Fibroblast of peridontal ligament (primary cell): ENCODE data around the gene VPREB3.

Experiments
- DNase-seq: peaks from one replicate; pipeline ENCODE4 v3.0.0-alpha.2; 2010; ENCODE audit errors: extremely low read depth

Gene VPREB3

DNA sequence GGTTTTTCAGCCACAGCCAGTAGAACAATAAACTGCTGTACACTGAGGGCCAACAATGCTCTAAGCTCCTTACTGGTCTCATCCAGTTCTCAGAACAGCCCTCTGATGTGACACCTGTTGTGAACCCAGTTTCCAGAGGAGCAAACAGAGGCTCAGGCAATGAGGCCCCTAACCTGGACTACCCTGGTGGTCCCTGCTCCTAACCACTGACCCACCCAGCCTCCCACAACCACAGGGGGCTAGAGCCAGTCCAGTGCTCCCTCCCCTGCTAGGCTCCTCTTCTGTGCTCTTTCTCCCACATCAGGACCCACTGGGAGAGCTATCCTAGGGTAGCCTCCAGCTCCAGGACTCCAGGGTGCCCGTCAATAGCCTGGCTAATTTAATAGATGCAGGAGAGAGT lies 28.5 kb upstream of the VPREB3 start:
- DNase-seq = no peak

DNA sequence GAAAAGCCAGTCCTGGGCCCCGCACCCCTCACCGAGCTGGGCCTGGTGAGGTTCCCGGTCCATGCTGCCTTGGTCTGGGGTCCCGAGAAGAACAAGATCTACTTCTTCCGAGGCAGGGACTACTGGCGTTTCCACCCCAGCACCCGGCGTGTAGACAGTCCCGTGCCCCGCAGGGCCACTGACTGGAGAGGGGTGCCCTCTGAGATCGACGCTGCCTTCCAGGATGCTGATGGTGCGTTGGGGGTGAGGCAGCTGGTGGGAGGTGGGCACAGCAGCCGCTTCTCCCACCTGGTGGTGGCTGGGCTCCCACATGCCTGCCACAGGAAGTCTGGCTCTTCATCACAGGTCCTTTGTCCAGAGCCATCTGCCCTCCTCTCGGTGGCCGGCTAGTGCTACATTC lies 28.0 kb upstream of the VPREB3 start:
- DNase-seq = no peak

- DNase-seq = peak; percentile 76
These were observed 27.4 kb upstream of the VPREB3 start for GRCh38 chr22:23781511-23782183.

GRCh38 chr22:23781065-23781464 lies 26.8 kb upstream of the VPREB3 start:
- DNase-seq = no peak

GRCh38 chr22:23780146-23780748 lies 26.0 kb upstream of the VPREB3 start:
- DNase-seq = no peak

GRCh38 chr22:23779731-23780130 lies 25.5 kb upstream of the VPREB3 start:
- no peak for DNase-seq

DNA sequence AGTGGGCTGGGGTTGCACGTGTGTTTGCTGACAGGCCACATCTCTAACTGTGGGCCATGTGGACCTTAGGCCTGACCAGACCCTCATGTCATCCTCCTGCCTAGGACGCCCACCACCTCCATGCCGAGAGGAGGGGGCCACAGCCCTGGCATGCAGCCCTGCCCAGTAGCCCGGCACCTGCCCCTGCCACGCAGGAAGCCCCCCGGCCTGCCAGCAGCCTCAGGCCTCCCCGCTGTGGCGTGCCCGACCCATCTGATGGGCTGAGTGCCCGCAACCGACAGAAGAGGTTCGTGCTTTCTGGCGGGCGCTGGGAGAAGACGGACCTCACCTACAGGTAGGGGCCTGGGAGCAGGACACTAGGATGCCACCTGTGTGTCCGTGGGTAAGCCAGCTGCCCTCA lies 24.9 kb upstream of the VPREB3 start:
- no peak for DNase-seq

DNA sequence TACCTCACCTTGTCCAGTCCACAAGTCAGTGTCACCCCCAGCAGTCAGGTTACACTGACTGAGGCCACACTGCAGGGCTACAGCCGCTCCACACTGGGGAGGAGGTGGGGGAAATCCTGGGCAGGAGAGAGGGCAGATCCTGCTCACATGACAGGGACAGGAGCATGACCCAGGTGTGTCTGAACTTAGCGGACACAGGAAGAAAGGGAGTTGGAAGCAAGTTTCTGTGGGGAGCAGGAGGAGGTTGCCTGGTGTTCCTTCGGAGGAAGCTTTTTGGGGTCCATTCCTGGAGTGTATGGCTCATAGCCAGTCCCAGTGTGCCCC lies 24.3 kb upstream of the VPREB3 start:
- no peak for DNase-seq

- DNase-seq = no peak
These were observed 23.8 kb upstream of the VPREB3 start for GRCh38 chr22:23777776-23778576.

- no peak for DNase-seq
These were observed 21.7 kb upstream of the VPREB3 start for GRCh38 chr22:23775779-23776375.

DNA sequence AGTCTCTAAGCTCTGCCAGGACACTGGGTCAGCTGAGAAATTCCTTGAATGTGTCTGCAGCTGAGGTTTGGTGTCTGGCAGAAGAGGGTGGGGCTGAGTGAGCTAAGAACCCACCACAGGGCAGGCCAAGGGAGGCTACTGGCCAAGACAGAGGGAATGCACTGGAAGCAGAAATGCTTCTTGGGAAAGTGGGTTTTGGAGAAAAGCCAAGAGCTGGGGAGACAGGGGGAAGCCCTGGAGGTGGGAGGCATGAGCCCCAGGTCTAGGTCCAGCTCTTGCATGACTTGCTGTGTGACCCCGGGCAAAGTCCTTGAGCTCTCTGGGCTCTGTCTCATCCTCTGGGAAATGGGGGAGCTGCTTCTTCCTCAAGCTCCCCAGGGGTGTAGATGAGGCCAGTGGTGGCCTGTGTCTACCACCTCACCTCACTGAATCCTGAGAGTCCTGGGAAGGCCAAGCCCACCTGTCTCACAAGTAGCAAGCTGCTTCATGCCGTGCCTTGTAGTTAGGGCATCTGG lies 20.8 kb upstream of the VPREB3 start:
- DNase-seq = peak; percentile 73

GRCh38 chr22:23774114-23774921 lies 20.1 kb upstream of the VPREB3 start:
- DNase-seq = no peak

DNA sequence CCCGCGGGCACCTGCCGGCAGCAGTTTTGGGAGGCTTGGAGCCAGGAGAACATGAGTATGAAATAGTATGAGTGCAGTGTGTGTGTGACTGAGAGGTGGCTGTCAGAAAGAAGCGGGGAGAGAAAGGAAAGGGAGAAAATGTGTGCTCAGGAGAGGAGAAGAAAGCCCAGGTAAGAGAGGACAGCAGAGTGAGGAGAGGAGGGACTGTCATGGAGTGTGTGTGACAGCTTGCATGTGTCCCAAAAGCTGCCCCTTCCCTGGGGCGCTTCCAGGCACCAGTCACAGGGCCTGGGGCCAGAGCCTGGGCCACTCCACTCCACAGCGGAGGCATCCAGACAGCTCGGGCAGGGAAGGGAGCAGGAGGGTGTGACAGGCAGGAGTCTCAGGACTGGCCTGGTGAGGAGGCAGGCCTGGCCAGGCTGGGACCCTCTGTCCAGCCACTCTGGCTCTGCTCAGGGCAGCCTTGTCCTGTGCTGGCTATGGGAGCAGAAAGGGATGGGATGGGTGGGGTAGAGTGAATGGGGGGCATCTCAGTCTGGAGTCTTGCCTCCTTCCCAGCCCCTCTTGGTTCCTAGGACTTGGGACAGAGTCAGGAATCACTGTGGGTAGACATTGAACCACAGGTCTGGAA lies 19.4 kb upstream of the VPREB3 start:
- no peak for DNase-seq

GRCh38 chr22:23772649-23773473 lies 18.6 kb upstream of the VPREB3 start, which contains the start of gene MMP11:
MMP11 (plus strand) TSS chr22:23772849; CDS start chr22:23772871, 22 bp downstream.
- DNase-seq = no peak

DNA sequence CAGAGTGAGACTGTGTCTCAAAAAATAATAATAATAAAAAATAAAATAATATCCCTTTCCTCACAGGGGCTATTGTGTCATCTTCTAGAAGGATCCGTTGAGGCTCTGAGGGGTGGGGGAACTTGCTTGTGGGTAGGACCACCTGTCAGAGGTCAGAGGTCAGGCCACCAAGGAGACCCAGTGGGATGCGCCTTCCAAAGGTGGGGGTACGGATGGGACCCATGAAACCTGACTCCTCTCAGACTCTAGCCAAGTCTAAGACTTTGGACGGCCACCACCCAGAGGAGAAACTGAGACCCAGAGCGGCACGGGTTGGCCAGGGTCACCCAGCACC lies 18.1 kb upstream of the VPREB3 start:
- DNase-seq = no peak

GRCh38 chr22:23769321-23769965 lies 15.2 kb upstream of the VPREB3 start:
- no peak for DNase-seq

GRCh38 chr22:23767673-23768548 lies 13.7 kb upstream of the VPREB3 start, which contains the start of gene CHCHD10:
CHCHD10 (minus strand) TSS chr22:23767972; CDS start chr22:23767874, 98 bp downstream.
- peak; percentile 68 for DNase-seq

GRCh38 chr22:23767303-23767672 lies 13.1 kb upstream of the VPREB3 start:
- no peak for DNase-seq
